ENCODE results near the gene SUGP2. TPM values are rescaled to one million over a fixed set of nuclear protein-coding genes. Genes with fewer than 3 reads are reported as not detected.

The SUGP2 gene
- total and polyA plus RNA-seq, 4 donors: 7.4 to 93.1 (median 61.1) TPM

- Histone ChIP-seq H3K9me3 (ENCODE audit: control insufficient read depth, low read length) (no peaks in the 10 kb centered on the region), H3K27ac (ENCODE audit: low read depth in 1 of 2, low read length in 2 of 2) (no peak overlapping the region), H3K27me3 (ENCODE audit: control insufficient read depth in 1 of 2, insufficient read depth in 2 of 2, low read length in 1 of 2) (no peaks in the 10 kb centered on the region), H3K4me1 (ENCODE audit: control insufficient read depth in 1 of 2, insufficient read depth in 2 of 2, low read length in 2 of 2) (no peaks in the 10 kb centered on the region), H3K4me3 (ENCODE audit: low read length in 2 of 2) (no peak overlapping the region), H3K36me3 (ENCODE audit: control insufficient read depth in 1 of 2, insufficient read depth in 2 of 2, low read length in 1 of 2) (no peaks in the 10 kb centered on the region)
- DNase-seq (no peak), ATAC-seq (ENCODE audit: low FRiP score) (no peak)
- WGBS, 2 donors: 95 to 96% methylated on average over 8 of the region's 8 CpGs
- intact Hi-C loops (cut with DNase I): no loop called here
These were observed 38.6 kb upstream of the SUGP2 start for GRCh38 chr19:19071897-19072296.

GRCh38 chr19:19068659-19069654 is 35.6 kb upstream of the SUGP2 start:
- no peaks in the 10 kb centered on the region for H3K27me3 ChIP-seq (ENCODE audit: control insufficient read depth in 1 of 2, insufficient read depth in 2 of 2, low read length in 1 of 2)
- DNase-seq (no peak), ATAC-seq (ENCODE audit: low FRiP score) (no peak)
- H3K4me3 ChIP-seq (ENCODE audit: low read length in 2 of 2): no peak overlapping the region
- H3K27ac ChIP-seq (ENCODE audit: low read depth in 1 of 2, low read length in 2 of 2): peak overlapping the region in 1 of 2 donors; percentile 18
- H3K36me3 ChIP-seq (ENCODE audit: control insufficient read depth in 1 of 2, insufficient read depth in 2 of 2, low read length in 1 of 2): no peaks in the 10 kb centered on the region
- WGBS, 2 donors: 51 to 56% methylated on average over 11 of the region's 11 CpGs
- H3K4me1 ChIP-seq (ENCODE audit: control insufficient read depth in 1 of 2, insufficient read depth in 2 of 2, low read length in 2 of 2): no peaks in the 10 kb centered on the region
- intact Hi-C loops (cut with DNase I): no loop called here
- H3K9me3 ChIP-seq (ENCODE audit: control insufficient read depth, low read length): no peaks in the 10 kb centered on the region

GRCh38 chr19:19067276-19068072 is 34.2 kb upstream of the SUGP2 start:
- Histone ChIP-seq H3K27ac (ENCODE audit: low read depth in 1 of 2, low read length in 2 of 2) (no peak overlapping the region), H3K9me3 (ENCODE audit: control insufficient read depth, low read length) (no peaks in the 10 kb centered on the region), H3K4me1 (ENCODE audit: control insufficient read depth in 1 of 2, insufficient read depth in 2 of 2, low read length in 2 of 2) (no peaks in the 10 kb centered on the region), H3K4me3 (ENCODE audit: low read length in 2 of 2) (no peak overlapping the region), H3K36me3 (ENCODE audit: control insufficient read depth in 1 of 2, insufficient read depth in 2 of 2, low read length in 1 of 2) (no peaks in the 10 kb centered on the region), H3K27me3 (ENCODE audit: control insufficient read depth in 1 of 2, insufficient read depth in 2 of 2, low read length in 1 of 2) (no peaks in the 10 kb centered on the region)
- 88% methylated on average over 11 of the region's 11 CpGs for WGBS, 2 donors
- no peak for DNase-seq
- intact Hi-C loops (cut with DNase I): no loop called here
- ATAC-seq (ENCODE audit: low FRiP score): no peak

- DNase-seq: no peak
- Histone ChIP-seq H3K9me3 (ENCODE audit: control insufficient read depth, low read length) (no peaks in the 10 kb centered on the region), H3K27ac (ENCODE audit: low read depth in 1 of 2, low read length in 2 of 2) (no peak overlapping the region), H3K4me3 (ENCODE audit: low read length in 2 of 2) (peak overlapping the region in 1 of 2 donors; percentile 81), H3K27me3 (ENCODE audit: control insufficient read depth in 1 of 2, insufficient read depth in 2 of 2, low read length in 1 of 2) (no peaks in the 10 kb centered on the region), H3K4me1 (ENCODE audit: control insufficient read depth in 1 of 2, insufficient read depth in 2 of 2, low read length in 2 of 2) (no peaks in the 10 kb centered on the region), H3K36me3 (ENCODE audit: control insufficient read depth in 1 of 2, insufficient read depth in 2 of 2, low read length in 1 of 2) (no peaks in the 10 kb centered on the region)
- WGBS, 2 donors: 4% methylated on average over 25 of the region's 25 CpGs
- intact Hi-C loops (cut with DNase I): loop anchor here in 1 of 2 donors (5.0 kb wide), 2 partner anchors 72 to 127 kb away; partner anchors contain the start of genes BORCS8, RFXANK and TMEM161A
- no peak for ATAC-seq (ENCODE audit: low FRiP score)
These were observed 31.8 kb upstream of the SUGP2 start for GRCh38 chr19:19064811-19065745.

- 2 to 4% methylated on average over 22 to 29 of the region's 29 CpGs for WGBS, 2 donors
- no peaks in the 10 kb centered on the region for H3K36me3 ChIP-seq (ENCODE audit: control insufficient read depth in 1 of 2, insufficient read depth in 2 of 2, low read length in 1 of 2)
- no peak for ATAC-seq (ENCODE audit: low FRiP score)
- H3K4me1 ChIP-seq (ENCODE audit: control insufficient read depth in 1 of 2, insufficient read depth in 2 of 2, low read length in 2 of 2): no peaks in the 10 kb centered on the region
- H3K9me3 ChIP-seq (ENCODE audit: control insufficient read depth, low read length): no peaks in the 10 kb centered on the region
- peak overlapping the region; percentile 55 to 81 for H3K4me3 ChIP-seq (ENCODE audit: low read length in 2 of 2)
- peak overlapping the region in 1 of 2 donors; percentile 6 for H3K27ac ChIP-seq (ENCODE audit: low read depth in 1 of 2, low read length in 2 of 2)
- no peaks in the 10 kb centered on the region for H3K27me3 ChIP-seq (ENCODE audit: control insufficient read depth in 1 of 2, insufficient read depth in 2 of 2, low read length in 1 of 2)
- intact Hi-C loops (cut with DNase I): loop anchor here in 1 of 2 donors (5.0 kb wide), 2 partner anchors 73 to 128 kb away; partner anchors contain the start of genes BORCS8, RFXANK and TMEM161A
- no peak for DNase-seq
These were observed 30.9 kb upstream of the SUGP2 start for GRCh38 chr19:19064098-19064722.

GRCh38 chr19:19063183-19064097 is 30.1 kb upstream of the SUGP2 start, which contains the start of gene SLC25A42:
TSS of gene SLC25A42 (plus strand) at chr19:19063994. CDS start at chr19:19096125, 32,131 bp downstream.
- H3K27me3 ChIP-seq (ENCODE audit: control insufficient read depth in 1 of 2, insufficient read depth in 2 of 2, low read length in 1 of 2): no peaks in the 10 kb centered on the region
- H3K9me3 ChIP-seq (ENCODE audit: control insufficient read depth, low read length): no peaks in the 10 kb centered on the region
- WGBS, 2 donors: 3 to 4% methylated on average over 60 to 77 of the region's 77 CpGs
- H3K4me3 ChIP-seq (ENCODE audit: low read length in 2 of 2): peak within 1 kb of the TSS; percentile 55 to 81
- intact Hi-C loops (cut with DNase I): loop anchor here in 1 of 2 donors (5.0 kb wide), 2 partner anchors 74 to 129 kb away; partner anchors contain the start of genes BORCS8, RFXANK and TMEM161A
- H3K27ac ChIP-seq (ENCODE audit: low read depth in 1 of 2, low read length in 2 of 2): peak within 1 kb of the TSS in 1 of 2 donors; percentile 33
- H3K36me3 ChIP-seq (ENCODE audit: control insufficient read depth in 1 of 2, insufficient read depth in 2 of 2, low read length in 1 of 2): no peaks in the 10 kb centered on the region
- H3K4me1 ChIP-seq (ENCODE audit: control insufficient read depth in 1 of 2, insufficient read depth in 2 of 2, low read length in 2 of 2): no peaks in the 10 kb centered on the region
- DNase-seq: peak; percentile 99 to 100
- peak; percentile 98 for ATAC-seq (ENCODE audit: low FRiP score)
